ENCODE measurements around the gene KCNIP4. TPM values are rescaled to one million over a fixed set of nuclear protein-coding genes. Genes with fewer than 3 reads are reported as not detected.

Gene KCNIP4
- total and polyA plus RNA-seq, 2 of the 4 experiments (the other 2 are of a cell fraction), result not detected

DNA sequence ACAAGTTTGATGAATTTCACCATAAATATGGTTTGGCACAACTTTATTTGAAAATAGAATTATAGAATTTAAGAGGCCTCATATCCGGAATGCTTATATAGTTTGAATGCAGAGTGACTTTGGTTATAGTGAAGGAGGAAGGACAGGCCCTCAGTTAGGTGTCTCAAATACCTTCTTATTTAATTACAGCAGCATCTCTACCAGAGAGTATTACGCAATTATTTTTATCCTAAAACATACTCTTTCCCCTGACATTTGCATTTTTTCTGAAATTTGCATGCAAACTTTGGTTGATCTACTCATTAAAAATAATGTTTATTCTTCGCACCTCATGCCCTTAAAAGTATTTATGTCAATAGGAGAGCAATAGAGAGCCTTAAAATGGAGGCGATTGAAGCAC is 942.9 kb downstream of the KCNIP4 start:
- H2BK5ac ChIP-seq (ENCODE audit: low read depth, low read length, poor library complexity, severe bottlenecking), result no peak overlapping the region
- POLR2A ChIA-PET (ENCODE audit: unreplicated experiment), result no interaction called here
- WGBS, 2 experiments (ENCODE audit: extremely low coverage in 2 of 2, insufficient read length in 1 of 2), result no CpG with 5 or more reads among the region's 4 CpGs
- H3K18ac ChIP-seq (ENCODE audit: low read depth, low read length), result no peak overlapping the region
- H4K5ac ChIP-seq (ENCODE audit: low read depth, low read length), result no peak overlapping the region
- CTCF ChIA-PET, result no interaction called here
- no peaks in the 10 kb centered on the region for H4K20me1 ChIP-seq (ENCODE audit: insufficient read depth, low read length)
- H3K27ac ChIP-seq (ENCODE audit: insufficient read depth, low read length), result no peak overlapping the region
- no TSS peak for BruUV-seq (replicated peaks)
- dilution Hi-C loops (cut with HindIII; ENCODE audit: low sequenced_read_pairs, unreplicated experiment), result no loop called here
- H3K79me1 ChIP-seq (ENCODE audit: low read depth in 1 of 2, low read length in 2 of 2), result no peaks in the 10 kb centered on the region
- no peak overlapping the region for H2BK120ac ChIP-seq (ENCODE audit: low read depth, low read length)
- peaks cover 4% of the 10 kb centered on the region for H3K9me3 ChIP-seq (ENCODE audit: control insufficient read depth, insufficient read depth, low read length)
- no peak overlapping the region for H3K4me3 ChIP-seq (ENCODE audit: insufficient read depth, low read depth, low read length)
- no peak overlapping the region for H2AFZ ChIP-seq (replicated peaks; ENCODE audit: low read length, poor library complexity)
- no peak overlapping the region for H2BK20ac ChIP-seq (ENCODE audit: low read depth, low read length)
- H4K91ac ChIP-seq (ENCODE audit: insufficient read depth, low read depth, low read length), result no peak overlapping the region
- in situ Hi-C loops (cut with MboI; ENCODE audit: low sequenced_read_pairs), result no loop called here
- ATAC-seq (ENCODE audit: low read depth), result no peak
- no peaks in the 10 kb centered on the region for H3K36me3 ChIP-seq (ENCODE audit: control insufficient read depth, insufficient read depth, low read length)
- intact Hi-C loops (cut with micrococcal nuclease), result no loop called here
- H2AK5ac ChIP-seq (ENCODE audit: low read depth, low read length), result no peak overlapping the region
- no peak overlapping the region for H3K23ac ChIP-seq (ENCODE audit: low read depth, low read length)
- no peak for DNase-seq
- H3K4me2 ChIP-seq (ENCODE audit: low read depth, low read length), result no peak overlapping the region
- H3K4ac ChIP-seq (ENCODE audit: low read depth, low read length), result no peak overlapping the region
- no peak overlapping the region for H3K9ac ChIP-seq (ENCODE audit: low read depth, low read length)
- H3K9me1 ChIP-seq (ENCODE audit: insufficient read depth, low read length), result no peaks in the 10 kb centered on the region
- no peak overlapping the region for H2BK15ac ChIP-seq (ENCODE audit: low read depth, low read length)
- H3K56ac ChIP-seq (ENCODE audit: extremely low read depth, insufficient read depth, low read length), result no peak overlapping the region
- no peak overlapping the region for H2AK9ac ChIP-seq (replicated peaks; ENCODE audit: low read depth, low read length, poor library complexity)
- no peaks in the 10 kb centered on the region for H3K27me3 ChIP-seq (ENCODE audit: control insufficient read depth, insufficient read depth, low read length)
- no peak overlapping the region for H3K14ac ChIP-seq (replicated peaks; ENCODE audit: low read depth, low read length)
- no peak for TF ChIP-seq FOS (IDR thresholded peaks at IDR 0.05; ENCODE audit: low read depth, low read length)
- peak; percentile 74; the same call in 1 of the 2 replicates for TF ChIP-seq CEBPB (IDR thresholded peaks at IDR 0.05; ENCODE audit: low read depth, low read length)
- no peaks in the 10 kb centered on the region for H3K4me1 ChIP-seq (ENCODE audit: control insufficient read depth, insufficient read depth, low read length)
- no peak overlapping the region for H4K8ac ChIP-seq (ENCODE audit: low read depth in 2 of 2, low read length in 2 of 2)
